ENCODE data around the gene HS6ST3. TPM values are rescaled to one million over a fixed set of nuclear protein-coding genes. Genes with fewer than 3 reads are reported as not detected.

HS6ST3 gene
- total RNA-seq, 4 donors from 2014 or later = 0.04 to 0.59 (median 0.57) TPM; not detected in 1

- Histone ChIP-seq H3K36me3 (no peaks in the 10 kb centered on the region), H3K4me3 (no peak overlapping the region), H3K27ac (no peak overlapping the region), H3K27me3 (no peaks in the 10 kb centered on the region), H3K9me3 (no peaks in the 10 kb centered on the region), H3K4me1 (no peaks in the 10 kb centered on the region)
- intact Hi-C loops (cut with DNase I) = no loop called here
- no peak for TF ChIP-seq CTCF (IDR thresholded peaks at IDR 0.05)
- no peak for TF ChIP-seq POLR2A (IDR thresholded peaks at IDR 0.05)
- WGBS, 2 donors = 22 to 28% methylated on average over 2 of the region's 2 CpGs
- DNase-seq = no peak
Observed at GRCh38 chr13:96388598-96388997, 298.7 kb downstream of the HS6ST3 start.

GRCh38 chr13:96391606-96392005 is 301.7 kb downstream of the HS6ST3 start:
- Histone ChIP-seq H3K4me3 (no peak overlapping the region), H3K27ac (no peak overlapping the region), H3K9me3 (no peaks in the 10 kb centered on the region), H3K4me1 (no peaks in the 10 kb centered on the region), H3K27me3 (no peaks in the 10 kb centered on the region), H3K36me3 (no peaks in the 10 kb centered on the region)
- no peak for TF ChIP-seq POLR2A (IDR thresholded peaks at IDR 0.05)
- no peak for TF ChIP-seq CTCF (IDR thresholded peaks at IDR 0.05)
- intact Hi-C loops (cut with DNase I) = no loop called here
- no peak for DNase-seq
- WGBS, 2 donors = 69 to 74% methylated on average over 6 of the region's 6 CpGs

GRCh38 chr13:96397807-96398206 is 307.9 kb downstream of the HS6ST3 start:
- intact Hi-C loops (cut with DNase I) = no loop called here
- no peak for DNase-seq
- Histone ChIP-seq H3K4me1 (no peaks in the 10 kb centered on the region), H3K27ac (no peak overlapping the region), H3K9me3 (no peaks in the 10 kb centered on the region), H3K27me3 (no peaks in the 10 kb centered on the region), H3K36me3 (no peaks in the 10 kb centered on the region), H3K4me3 (no peak overlapping the region)
- TF ChIP-seq POLR2A (IDR thresholded peaks at IDR 0.05) (no peak), CTCF (IDR thresholded peaks at IDR 0.05) (no peak)
- WGBS, 2 donors = 51 to 53% methylated on average over 2 of the region's 2 CpGs

- DNase-seq = no peak
- Histone ChIP-seq H3K9me3 (no peaks in the 10 kb centered on the region), H3K27me3 (no peaks in the 10 kb centered on the region), H3K27ac (no peak overlapping the region), H3K36me3 (no peaks in the 10 kb centered on the region), H3K4me3 (no peak overlapping the region), H3K4me1 (no peaks in the 10 kb centered on the region)
- WGBS, 2 donors = 47 to 80% methylated on average over 3 to 4 of the region's 4 CpGs
- intact Hi-C loops (cut with DNase I) = no loop called here
- no peak for TF ChIP-seq CTCF (IDR thresholded peaks at IDR 0.05)
- TF ChIP-seq POLR2A (IDR thresholded peaks at IDR 0.05) = no peak
Observed at GRCh38 chr13:96398486-96398885, 308.6 kb downstream of the HS6ST3 start.

GRCh38 chr13:96403241-96403640 is 313.3 kb downstream of the HS6ST3 start:
- no peak for TF ChIP-seq CTCF (IDR thresholded peaks at IDR 0.05)
- no peak for TF ChIP-seq POLR2A (IDR thresholded peaks at IDR 0.05)
- H3K36me3 ChIP-seq = no peaks in the 10 kb centered on the region
- DNase-seq = no peak
- H3K4me3 ChIP-seq = no peak overlapping the region
- no peaks in the 10 kb centered on the region for H3K4me1 ChIP-seq
- WGBS, 2 donors = 60 to 75% methylated on average over 1 of the region's 1 CpG
- H3K9me3 ChIP-seq = no peaks in the 10 kb centered on the region
- intact Hi-C loops (cut with DNase I) = no loop called here
- H3K27me3 ChIP-seq = no peaks in the 10 kb centered on the region
- no peak overlapping the region for H3K27ac ChIP-seq
